Endothelial cell of umbilical vein (primary cell): ENCODE data around the gene CNOT6. TPM values are rescaled to one million over a fixed set of nuclear protein-coding genes. Genes with fewer than 3 reads are reported as not detected.

Experiments used
- BruUV-seq: library from RNA; stranded (reverse); fragments of 400-500 nt; replicated peaks from 2 replicates; lab custom pipeline; 2021; lab: Mats Ljungman, UMichigan
- CTCF ChIA-PET: fragments of 300-600, 350-600 bp; sonication (Branson Sonifier 250); formaldehyde crosslinking; loops from one replicate; lab custom pipeline; 2021; ENCODE audit warnings: antibody characterized with exemption, inconsistent platforms; lab: Charles Lee
- POLR2A ChIA-PET: fragments of 300-600, 350-600 bp; sonication (Branson Sonifier 250); formaldehyde crosslinking; loops from one replicate; lab custom pipeline; 2021; ENCODE audit warnings: antibody characterized with exemption, inconsistent platforms; lab: Charles Lee
- DNase-seq: peaks from one replicate; pipeline ENCODE4 v3.0.0-alpha.2; 2011; ENCODE audit warnings: low read depth, low spot score
- FAIRE-seq: peaks from 2 replicates; lab custom pipeline; 2011; peaks lifted over from hg19 to GRCh38; lab: Jason Lieb, UNC
- H2AFZ ChIP-seq: 2 replicates; pipeline ENCODE4 v1.6.0; 2012; ENCODE audit warnings: low read depth, low read length, control low read depth, inconsistent platforms
- H3K27ac ChIP-seq: 2 replicates; pipeline ENCODE4 v1.5.1; 2011; ENCODE audit warnings: low read depth, mild to moderate bottlenecking, control low read depth, low read length, moderate library complexity; ENCODE audit not compliant: insufficient read depth
- H3K27me3 ChIP-seq, 2 experiments: 2 replicates each; pipeline versions ENCODE4 v1.6.0 to v1.6.1; 2011; ENCODE audit warnings: low read length in 2 of 2, mixed read lengths in 1 of 2; ENCODE audit not compliant: control insufficient read depth in 2 of 2, insufficient read depth in 2 of 2
- H3K36me3 ChIP-seq, 2 experiments: 2 replicates in 1 of 2; 3 replicates in 1 of 2; pipeline ENCODE4 v1.5.1; 2011; ENCODE audit warnings: low read length in 2 of 2, mild to moderate bottlenecking in 1 of 2, moderate library complexity in 1 of 2; ENCODE audit not compliant: control insufficient read depth in 2 of 2, insufficient read depth in 2 of 2; ENCODE audit errors: extremely low read depth in 1 of 2
- H3K4me1 ChIP-seq: 3 replicates; pipeline ENCODE4 v1.5.1; 2011; ENCODE audit warnings: mild to moderate bottlenecking, low read length; ENCODE audit not compliant: control insufficient read depth, insufficient read depth; ENCODE audit errors: extremely low read depth
- H3K4me2 ChIP-seq: 2 replicates; pipeline ENCODE4 v1.6.1; 2011; ENCODE audit warnings: low read length, control low read depth, mixed read lengths; ENCODE audit not compliant: insufficient read depth
- H3K4me3 ChIP-seq, 3 experiments: fragments of 200-600 bp in 1 of 3; sonication (generic), shearing (Covaris generic) in 1 of 3; replicated peaks in 1 of 3; 2 replicates each; pipeline ENCODE4 v1.5.1; 2011 to 2016; ENCODE audit warnings: control low read depth in 3 of 3, low read length in 3 of 3, mild to moderate bottlenecking in 2 of 3, inconsistent platforms in 1 of 3, low read depth in 1 of 3, moderate library complexity in 1 of 3; ENCODE audit not compliant: insufficient read depth in 1 of 3
- H3K79me2 ChIP-seq: 2 replicates; pipeline ENCODE4 v1.6.0; 2012; ENCODE audit warnings: low read length, inconsistent platforms; ENCODE audit not compliant: control insufficient read depth, insufficient read depth
- H3K9ac ChIP-seq: replicated peaks from 2 replicates; pipeline ENCODE3; 2011; ENCODE audit warnings: low read length, control low read depth; ENCODE audit not compliant: insufficient read depth; ENCODE audit errors: extremely low read depth
- H3K9me1 ChIP-seq: replicated peaks from 3 replicates; pipeline ENCODE4 v1.6.0; 2011; ENCODE audit warnings: mild to moderate bottlenecking, low read length; ENCODE audit not compliant: control insufficient read depth, insufficient read depth; ENCODE audit errors: extremely low read depth
- H3K9me3 ChIP-seq: replicated peaks from 2 replicates; pipeline ENCODE4 v1.5.1; 2012; ENCODE audit warnings: low read length, inconsistent platforms; ENCODE audit not compliant: control insufficient read depth, insufficient read depth
- H4K20me1 ChIP-seq: replicated peaks from 2 replicates; pipeline ENCODE3; 2011; ENCODE audit warnings: mild to moderate bottlenecking, low read length; ENCODE audit not compliant: control insufficient read depth, insufficient read depth; ENCODE audit errors: extremely low read depth
- CTCF ChIP-seq, 2 donors: IDR thresholded peaks; 1 replicate in 1 of 2; 2 replicates in 1 of 2; pipeline ENCODE4 v1.5.1; 2011; ENCODE audit warnings: low read length in 2 of 2, mild to moderate bottlenecking in 2 of 2, moderate library complexity in 2 of 2, control low read depth in 1 of 2, inconsistent platforms in 1 of 2, low read depth in 1 of 2; ENCODE audit not compliant: insufficient read depth in 1 of 2; ENCODE audit errors: extremely low read depth in 1 of 2
- EZH2 ChIP-seq: IDR thresholded peaks from 2 replicates; pipeline ENCODE4 v1.6.1; 2012; ENCODE audit warnings: borderline replicate concordance, low read depth, mild to moderate bottlenecking, moderate library complexity, low read length, inconsistent platforms; ENCODE audit not compliant: severe bottlenecking
- FOS ChIP-seq: IDR thresholded peaks from 2 replicates; pipeline ENCODE4 v1.6.1; 2011; ENCODE audit warnings: mild to moderate bottlenecking, low read length, moderate library complexity, borderline replicate concordance; ENCODE audit not compliant: insufficient read depth
- GATA2 ChIP-seq: IDR thresholded peaks from 2 replicates; pipeline ENCODE4 v1.7.0; 2011; ENCODE audit warnings: low read depth, mild to moderate bottlenecking, moderate library complexity, mixed read lengths, low read length; ENCODE audit not compliant: insufficient read length, insufficient read depth
- JUN ChIP-seq: IDR thresholded peaks from 2 replicates; pipeline ENCODE4 v1.6.1; 2011; ENCODE audit warnings: borderline replicate concordance, low read depth; ENCODE audit not compliant: insufficient read length, insufficient read depth
- MYC ChIP-seq: IDR thresholded peaks from one replicate; pipeline ENCODE4 v1.6.1; 2011; ENCODE audit warnings: mild to moderate bottlenecking, low read depth, low read length
- POLR2A ChIP-seq: IDR thresholded peaks from 2 replicates; pipeline ENCODE4 v1.6.1; 2012; ENCODE audit warnings: low read depth, mild to moderate bottlenecking, control low read depth, low read length
- POLR2AphosphoS5 ChIP-seq: IDR thresholded peaks from 2 replicates; pipeline ENCODE4 v1.6.1; 2012; ENCODE audit warnings: low read depth, mild to moderate bottlenecking, control low read depth, low read length, moderate library complexity; ENCODE audit not compliant: insufficient read depth
- dilution Hi-C: fragments of 300-500 bp; cut with MboI; formaldehyde crosslinking; loops from one replicate; pipeline ENCODE4 v1.15.0; 2019; ENCODE audit warnings: low sequenced_read_pairs; ENCODE audit not compliant: extremely low pct_ligation_motif_present
- intact Hi-C: fragments of 100-400 bp; cut with micrococcal nuclease; formaldehyde crosslinking; loops from one replicate; pipeline ENCODE4 v1.10.0; 2022
- polyA plus RNA-seq, 4 experiments: library from polyadenylated mRNA; depleted of rRNA in 3 of 4; stranded (reverse) in 3 of 4; unstranded in 1 of 4; fragments of >200 nt; gene quantifications; 2 replicates each; pipeline versions ENCODE4 v1.2.1 to v1.2.3, GENCODE V29; 2011 to 2012; ENCODE audit warnings: missing spikeins in 1 of 4
- total RNA-seq: library from RNA; stranded (reverse); gene quantifications from 2 replicates; pipeline ENCODE4 v1.2.3, GENCODE V29; 2021
- TF ChIP-seq, protein P1 (sequence below): IDR thresholded peaks from 2 replicates; pipeline ENCODE4 v1.6.1; 2011; ENCODE audit not compliant: insufficient read depth, insufficient read length

Gene CNOT6
- total and polyA plus RNA-seq, 2 donors (not counting 3 experiments of a cell fraction or from before 2014, with no cell fraction given): 9.2 to 33.8 TPM

DNA sequence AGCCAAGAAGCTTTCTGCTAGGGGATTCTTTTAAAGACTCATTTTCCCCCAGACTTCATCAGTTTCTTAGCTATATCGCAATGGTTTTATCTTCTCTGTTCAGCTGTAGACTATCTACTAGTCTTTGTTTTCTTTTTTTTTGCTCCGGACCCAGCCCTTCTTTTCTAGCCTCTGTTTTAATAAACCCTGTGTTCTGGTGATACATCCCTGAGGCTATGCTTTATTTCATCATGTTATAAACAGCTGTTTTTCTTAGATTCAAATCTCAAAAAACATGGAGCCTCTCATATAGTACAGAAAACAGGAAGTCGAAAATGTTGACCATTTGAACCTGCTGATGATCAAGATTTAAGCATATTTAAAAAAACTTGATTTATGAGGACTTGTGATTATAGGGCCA, 59.4 kb downstream of the CNOT6 start:
- POLR2A ChIA-PET: interaction anchor here (0.7 kb wide), 1 partner anchor 14 kb away, joined by 4 read pairs; no protein-coding TSS in a partner anchor

More for the DNA sequence above, 59.4 kb downstream of the CNOT6 start:
- H3K4me2 ChIP-seq: no peak overlapping the region
- TF ChIP-seq POLR2AphosphoS5 (no peak), EZH2 (no peak), FOS (no peak), POLR2A (no peak), JUN (no peak), GATA2 (no peak), MYC (no peak), CTCF (IDR thresholded peaks at IDR 0.05; ENCODE audit: extremely low read depth in 1 of 2, insufficient read depth in 1 of 2, low read depth in 1 of 2, low read length in 2 of 2) (no peak)
- TF ChIP-seq, protein P1, sequence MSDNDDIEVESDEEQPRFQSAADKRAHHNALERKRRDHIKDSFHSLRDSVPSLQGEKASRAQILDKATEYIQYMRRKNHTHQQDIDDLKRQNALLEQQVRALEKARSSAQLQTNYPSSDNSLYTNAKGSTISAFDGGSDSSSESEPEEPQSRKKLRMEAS: no peak
- H3K9ac ChIP-seq: no peak overlapping the region
- CTCF ChIA-PET: interaction anchor here (0.6 to 1.7 kb wide), 3 partner anchors 9 to 165 kb away, joined by 3 to 4 read pairs (median 3); no protein-coding TSS in a partner anchor
- H3K4me1 ChIP-seq: no peaks in the 10 kb centered on the region
- FAIRE-seq (no peak), DNase-seq (no peak)
- H3K4me3 ChIP-seq: no peak overlapping the region
- H3K36me3 ChIP-seq: peaks cover 0 to 3% of the 10 kb centered on the region in 2 experiments
- no peaks in the 10 kb centered on the region for H3K9me3 ChIP-seq
- intact Hi-C loops (no loop called here), dilution Hi-C loops (no loop called here)
- H3K79me2 ChIP-seq: peaks cover 13% of the 10 kb centered on the region
- no peak overlapping the region for H2AFZ ChIP-seq
- H3K9me1 ChIP-seq: no peaks in the 10 kb centered on the region
- no peak overlapping the region for H3K27ac ChIP-seq
- H3K27me3 ChIP-seq: no peaks in the 10 kb centered on the region
- no TSS peak for BruUV-seq
- peaks cover 4% of the 10 kb centered on the region for H4K20me1 ChIP-seq
